Kidney (tissue), 14 donors: ENCODE results near the gene APBA1. TPM values are rescaled to one million over a fixed set of nuclear protein-coding genes. Genes with fewer than 3 reads are reported as not detected.

Source experiments
- DNase-seq, 5 donors: peaks; one replicate each; pipeline ENCODE4 v3.0.0-alpha.2; 2013 to 2020
- FAIRE-seq: peaks from 2 replicates; lab custom pipeline; 2012; peaks lifted over from hg19 to GRCh38; lab: Jason Lieb, UNC
- H3K27ac ChIP-seq, 2 donors: one replicate each; pipeline ENCODE4 v1.7.0; 2013; ENCODE audit warnings: low read depth in 2 of 2, low read length in 2 of 2, inconsistent platforms in 1 of 2
- H3K27me3 ChIP-seq: one replicate; pipeline ENCODE4 v1.7.1; 2013; ENCODE audit warnings: low read length, inconsistent platforms; ENCODE audit not compliant: control insufficient read depth, insufficient read depth
- H3K36me3 ChIP-seq, 3 donors: one replicate each; pipeline versions ENCODE4 v1.7.0 to v1.7.1; 2013; ENCODE audit warnings: low read length in 3 of 3, control low read depth in 1 of 3, inconsistent platforms in 1 of 3; ENCODE audit not compliant: insufficient read depth in 3 of 3, control insufficient read depth in 2 of 3
- H3K4me1 ChIP-seq, 3 donors: one replicate each; pipeline versions ENCODE4 v1.7.0 to v1.7.1; 2013; ENCODE audit warnings: low read length in 3 of 3, inconsistent platforms in 1 of 3, low read depth in 1 of 3; ENCODE audit not compliant: control insufficient read depth in 2 of 3, insufficient read depth in 2 of 3
- H3K4me3 ChIP-seq, 3 donors: one replicate each; pipeline versions ENCODE4 v1.7.0 to v1.8.1; 2013; ENCODE audit warnings: low read length in 3 of 3, control low read depth in 1 of 3, inconsistent platforms in 1 of 3
- H3K9ac ChIP-seq, 3 donors: one replicate each; pipeline versions ENCODE4 v1.7.0 to v1.7.1; 2013; ENCODE audit warnings: low read length in 3 of 3, control low read depth in 1 of 3, inconsistent platforms in 1 of 3
- H3K9me3 ChIP-seq, 3 donors: one replicate each; pipeline versions ENCODE4 v1.7.0 to v1.7.1; 2013; ENCODE audit warnings: low read length in 3 of 3, control low read depth in 1 of 3, inconsistent platforms in 1 of 3; ENCODE audit not compliant: control insufficient read depth in 2 of 3, insufficient read depth in 1 of 3
- intact Hi-C: fragments of 100-400 bp; cut with DNase I; formaldehyde crosslinking; loops from one replicate; pipeline ENCODE4 v1.11.1; 2022
- polyA plus RNA-seq: library from polyadenylated mRNA; stranded (reverse); fragments of 350-450 nt; fragmentation: Illumina TruSeq; extraction: RNeasy Lipid Tissue Mini Kit (QIAGEN cat#74804); gene quantifications from one replicate; pipeline ENCODE4 v1.2.3, GENCODE V29; 2014; ENCODE audit warnings: low read depth, low replicate concordance; ENCODE audit not compliant: insufficient read depth
- total RNA-seq: library from RNA; stranded (reverse); fragmentation: NEBNext Ultra II Directional; extraction: Animal tissue kit (Norgen Biotek cat#: 25700); gene quantifications from one replicate; pipeline ENCODE4 v1.2.1, GENCODE V29; 2021
- TF ChIP-seq, protein P1 (sequence below): IDR thresholded peaks from 3 replicates; pipeline ENCODE4 v1.5.1; 2012; ENCODE audit warnings: mild to moderate bottlenecking, moderate library complexity, borderline replicate concordance; ENCODE audit not compliant: insufficient read depth; ENCODE audit errors: extremely low read depth
- donor health status: control.
- donor health status: control.
- donor health status: control.
- donor health status: control.
- donor health status: control.
- donor health status: DM: yes; HTN: yes; CAD: no.
- donor health status: Normal renal cell carcinoma (clear cell type).

APBA1 gene
- total and polyA plus RNA-seq, 2 donors from 2014 or later = 1.3 to 5.1 TPM

DNA sequence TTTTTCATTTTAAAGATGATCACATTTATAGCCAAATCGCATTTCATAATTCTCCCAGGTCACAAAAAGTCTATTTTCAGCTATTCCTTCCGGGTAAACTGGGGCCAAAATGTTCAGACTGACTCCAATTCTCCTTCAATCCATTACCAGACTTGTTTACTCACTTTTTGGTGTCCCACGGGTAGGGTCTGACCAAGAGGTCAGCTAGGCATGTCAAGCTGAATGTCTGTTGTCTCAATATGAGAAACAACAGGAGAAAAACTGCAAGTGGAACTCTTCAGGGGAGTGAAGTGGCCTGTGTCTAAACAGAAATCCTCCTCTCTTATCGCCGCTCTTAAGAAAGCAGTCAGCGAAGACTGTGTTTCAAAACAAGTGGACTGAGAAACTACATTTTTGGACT is 171.3 kb downstream of the APBA1 start:
- Histone ChIP-seq H3K27me3 (no peaks in the 10 kb centered on the region), H3K9ac (no peak overlapping the region), H3K36me3 (no peaks in the 10 kb centered on the region), H3K4me3 (no peak overlapping the region), H3K9me3 (no peaks in the 10 kb centered on the region), H3K4me1 (no peaks in the 10 kb centered on the region), H3K27ac (no peak overlapping the region)
- FAIRE-seq = no peak
- no peak for DNase-seq
- TF ChIP-seq, protein P1, sequence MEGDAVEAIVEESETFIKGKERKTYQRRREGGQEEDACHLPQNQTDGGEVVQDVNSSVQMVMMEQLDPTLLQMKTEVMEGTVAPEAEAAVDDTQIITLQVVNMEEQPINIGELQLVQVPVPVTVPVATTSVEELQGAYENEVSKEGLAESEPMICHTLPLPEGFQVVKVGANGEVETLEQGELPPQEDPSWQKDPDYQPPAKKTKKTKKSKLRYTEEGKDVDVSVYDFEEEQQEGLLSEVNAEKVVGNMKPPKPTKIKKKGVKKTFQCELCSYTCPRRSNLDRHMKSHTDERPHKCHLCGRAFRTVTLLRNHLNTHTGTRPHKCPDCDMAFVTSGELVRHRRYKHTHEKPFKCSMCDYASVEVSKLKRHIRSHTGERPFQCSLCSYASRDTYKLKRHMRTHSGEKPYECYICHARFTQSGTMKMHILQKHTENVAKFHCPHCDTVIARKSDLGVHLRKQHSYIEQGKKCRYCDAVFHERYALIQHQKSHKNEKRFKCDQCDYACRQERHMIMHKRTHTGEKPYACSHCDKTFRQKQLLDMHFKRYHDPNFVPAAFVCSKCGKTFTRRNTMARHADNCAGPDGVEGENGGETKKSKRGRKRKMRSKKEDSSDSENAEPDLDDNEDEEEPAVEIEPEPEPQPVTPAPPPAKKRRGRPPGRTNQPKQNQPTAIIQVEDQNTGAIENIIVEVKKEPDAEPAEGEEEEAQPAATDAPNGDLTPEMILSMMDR = no peak
- intact Hi-C loops = no loop called here

DNA sequence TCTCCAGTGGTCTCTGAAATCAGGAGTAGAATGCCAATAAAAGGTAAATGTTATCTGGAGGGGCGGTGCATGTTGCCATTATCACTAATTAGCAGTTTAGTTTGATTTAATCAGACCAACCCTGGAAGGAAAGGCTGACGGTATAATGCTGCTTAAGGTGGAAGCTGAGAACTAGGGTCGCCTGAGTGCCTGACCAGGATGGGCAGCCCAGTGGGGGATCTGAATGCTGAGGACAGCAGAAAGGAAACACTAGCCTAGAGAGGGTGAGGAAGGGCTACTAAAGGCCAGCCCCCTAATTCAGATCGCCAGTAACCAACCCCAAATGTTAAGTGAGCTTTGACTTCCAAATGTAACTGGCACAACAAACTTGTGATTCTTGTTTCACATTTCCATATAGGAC is 172.2 kb downstream of the APBA1 start:
- no peaks in the 10 kb centered on the region for H3K9me3 ChIP-seq
- H3K36me3 ChIP-seq = no peaks in the 10 kb centered on the region
- H3K27me3 ChIP-seq = no peaks in the 10 kb centered on the region
- FAIRE-seq = no peak
- no peak overlapping the region for H3K4me3 ChIP-seq
- intact Hi-C loops = no loop called here
- no peaks in the 10 kb centered on the region for H3K4me1 ChIP-seq
- DNase-seq = no peak
- H3K27ac ChIP-seq = no peak overlapping the region
- TF ChIP-seq, protein P1 = no peak
- H3K9ac ChIP-seq = no peak overlapping the region

DNA sequence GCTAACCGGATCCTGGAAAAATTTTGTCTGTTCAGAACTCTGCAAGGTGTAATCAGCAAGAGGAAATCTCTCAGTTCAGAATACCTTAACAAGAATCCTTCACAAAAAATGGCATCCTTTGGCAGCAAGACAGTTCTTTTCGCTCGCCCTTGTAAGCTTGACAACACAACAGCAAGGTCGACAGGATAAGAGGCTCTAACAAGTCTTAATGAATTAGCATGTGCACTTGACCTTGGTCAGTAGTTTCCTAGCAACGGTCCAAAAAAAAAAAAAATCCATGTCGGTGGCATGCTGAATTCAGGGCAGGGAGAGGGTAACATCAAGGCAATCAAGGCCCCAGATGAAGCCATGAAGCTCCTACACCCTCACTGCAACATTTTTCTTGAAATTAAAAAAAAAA is 172.8 kb downstream of the APBA1 start:
- intact Hi-C loops = no loop called here
- FAIRE-seq (no peak), DNase-seq (peak in 2 of 5 donors; percentile 6 to 42)
- no peaks in the 10 kb centered on the region for H3K9me3 ChIP-seq
- no peak overlapping the region for H3K4me3 ChIP-seq
- TF ChIP-seq, protein P1 = no peak
- no peaks in the 10 kb centered on the region for H3K27me3 ChIP-seq
- H3K36me3 ChIP-seq = no peaks in the 10 kb centered on the region
- no peak overlapping the region for H3K9ac ChIP-seq
- H3K4me1 ChIP-seq = no peaks in the 10 kb centered on the region
- H3K27ac ChIP-seq = no peak overlapping the region

DNA sequence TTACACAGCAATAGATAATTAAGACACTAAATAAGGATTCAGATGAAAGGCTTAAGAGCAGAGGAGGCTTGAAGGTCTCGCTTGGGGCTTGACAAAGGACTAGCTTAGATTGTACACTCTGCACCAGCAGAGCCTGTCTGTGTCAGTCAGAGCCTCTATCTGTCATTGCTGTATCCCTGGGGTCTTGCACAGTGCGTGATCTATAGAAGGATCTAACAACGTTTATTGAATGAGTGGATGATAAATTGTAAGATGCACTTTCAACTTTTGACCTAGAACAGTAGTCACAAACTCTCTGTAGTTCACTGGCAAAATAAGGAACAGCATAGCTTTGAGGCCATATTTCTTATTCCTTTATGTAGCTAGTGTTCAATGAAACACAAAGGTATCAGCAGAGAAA is 173.7 kb downstream of the APBA1 start:
- no peak for FAIRE-seq
- Histone ChIP-seq H3K9ac (no peak overlapping the region), H3K9me3 (no peaks in the 10 kb centered on the region), H3K4me3 (no peak overlapping the region), H3K36me3 (no peaks in the 10 kb centered on the region), H3K4me1 (no peaks in the 10 kb centered on the region), H3K27ac (no peak overlapping the region), H3K27me3 (no peaks in the 10 kb centered on the region)
- TF ChIP-seq, protein P1 = no peak
- no peak for DNase-seq
- intact Hi-C loops = no loop called here
